Suppressor macrophage treated with lipopolysaccharide for 1 hour (primary cell): Measurements from ENCODE around the gene TMEM87A.

Source experiments
- DNase-seq, 3 donors: peaks; one replicate each; pipeline ENCODE4 v3.0.0-alpha.2; 2020 to 2022

TMEM87A gene

GRCh38 chr15:42202653-42203052 lies 70.6 kb downstream of the TMEM87A start:
- no peak for DNase-seq

GRCh38 chr15:42201801-42202200 lies 71.4 kb downstream of the TMEM87A start:
- DNase-seq, result no peak

GRCh38 chr15:42199126-42199525 lies 74.1 kb downstream of the TMEM87A start:
- DNase-seq, result no peak

GRCh38 chr15:42198516-42198915 lies 74.7 kb downstream of the TMEM87A start:
- no peak for DNase-seq

GRCh38 chr15:42194513-42194912 lies 78.7 kb downstream of the TMEM87A start:
- DNase-seq, result peak; percentile 60 to 78 (median 67)

GRCh38 chr15:42193383-42193782 lies 79.8 kb downstream of the TMEM87A start:
- DNase-seq, result no peak

GRCh38 chr15:42191610-42192346 lies 81.5 kb downstream of the TMEM87A start:
- no peak for DNase-seq

GRCh38 chr15:42190370-42190769 lies 82.9 kb downstream of the TMEM87A start:
- no peak for DNase-seq

GRCh38 chr15:42185801-42186200 lies 87.4 kb downstream of the TMEM87A start:
- DNase-seq, result peak; percentile 54 to 73 (median 62)

GRCh38 chr15:42184736-42185135 lies 88.5 kb downstream of the TMEM87A start:
- no peak for DNase-seq

- peak; percentile 72 to 90 (median 86) for DNase-seq
Observed at GRCh38 chr15:42184296-42184695, 88.9 kb downstream of the TMEM87A start.

- DNase-seq, result peak; percentile 61 to 70 (median 70)
Observed at GRCh38 chr15:42182961-42183360, 90.3 kb downstream of the TMEM87A start.

- peak; percentile 13 to 39 (median 32) for DNase-seq
Observed at GRCh38 chr15:42182328-42182886, 90.8 kb downstream of the TMEM87A start.

GRCh38 chr15:42178056-42178455 lies 95.2 kb downstream of the TMEM87A start:
- no peak for DNase-seq

- DNase-seq, result no peak
Observed at GRCh38 chr15:42175671-42176070, 97.6 kb downstream of the TMEM87A start.

GRCh38 chr15:42172475-42172874 lies 100.8 kb downstream of the TMEM87A start:
- no peak for DNase-seq

- DNase-seq, result no peak
Observed at GRCh38 chr15:42171795-42172194, 101.4 kb downstream of the TMEM87A start.

GRCh38 chr15:42171122-42171521 lies 102.1 kb downstream of the TMEM87A start:
- peak; percentile 68 to 84 (median 82) for DNase-seq

GRCh38 chr15:42166225-42166940 lies 106.8 kb downstream of the TMEM87A start:
- DNase-seq, result no peak

- DNase-seq, result peak; percentile 53 to 75 (median 72)
Observed at GRCh38 chr15:42165106-42165505, 108.1 kb downstream of the TMEM87A start.

- DNase-seq, result no peak
Observed at GRCh38 chr15:42163947-42164550, 109.2 kb downstream of the TMEM87A start.

- no peak for DNase-seq
Observed at GRCh38 chr15:42163291-42163690, 109.9 kb downstream of the TMEM87A start.
